Stimulated activated CD4-positive, alpha-beta T cell treated with anti-CD3 and anti-CD28 coated beads, Interleukin-4, amount 100 ng/mL, for 4 hours (primary cell): ENCODE results near the gene PHB1.

Source experiments
- DNase-seq, 2 experiments: peaks; one replicate each; pipeline ENCODE4 v3.0.0-alpha.2; 2020

The PHB1 gene

DNA sequence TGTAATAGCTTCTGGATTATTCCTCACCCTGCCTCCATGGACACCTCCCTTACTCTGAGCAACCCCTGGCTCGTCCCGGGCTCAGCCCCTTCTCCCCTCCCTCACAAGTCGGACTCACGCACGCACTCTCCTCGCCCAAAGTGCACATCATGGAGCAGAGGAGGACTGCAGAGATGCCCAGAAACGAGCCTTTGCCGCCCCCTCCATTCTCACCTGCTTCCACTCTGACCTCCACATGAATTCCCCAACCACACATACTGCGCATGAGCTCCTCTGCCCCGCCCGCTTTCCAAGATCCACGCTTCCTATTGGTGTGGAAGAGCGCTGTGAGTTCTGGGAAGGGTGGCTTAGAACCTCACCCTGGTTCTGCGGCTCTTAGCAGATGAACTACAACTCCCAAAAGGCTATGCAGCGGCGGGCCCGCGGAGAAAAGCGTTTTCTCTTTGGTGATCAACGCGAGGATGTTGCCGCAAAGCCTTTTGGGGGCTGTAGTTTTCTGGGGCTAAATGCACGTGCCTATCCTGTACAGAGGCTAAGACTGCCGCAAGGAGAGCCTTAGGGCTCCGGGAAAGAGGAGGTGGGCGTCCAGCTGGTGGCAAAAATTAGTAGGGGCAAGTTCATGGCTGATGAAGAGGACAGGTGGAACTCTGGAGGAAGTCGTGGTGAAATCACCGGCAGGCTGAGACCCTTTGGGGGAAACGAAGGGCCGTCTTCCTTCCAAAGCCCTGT lies at the start of gene PHB1:
Gene PHB1 (minus strand): TSS at position 261 of the 729 bp plus-strand sequence. CDS start 1,618 bp downstream, outside the sequence.
- DNase-seq, result peak; percentile 86 to 97

DNA sequence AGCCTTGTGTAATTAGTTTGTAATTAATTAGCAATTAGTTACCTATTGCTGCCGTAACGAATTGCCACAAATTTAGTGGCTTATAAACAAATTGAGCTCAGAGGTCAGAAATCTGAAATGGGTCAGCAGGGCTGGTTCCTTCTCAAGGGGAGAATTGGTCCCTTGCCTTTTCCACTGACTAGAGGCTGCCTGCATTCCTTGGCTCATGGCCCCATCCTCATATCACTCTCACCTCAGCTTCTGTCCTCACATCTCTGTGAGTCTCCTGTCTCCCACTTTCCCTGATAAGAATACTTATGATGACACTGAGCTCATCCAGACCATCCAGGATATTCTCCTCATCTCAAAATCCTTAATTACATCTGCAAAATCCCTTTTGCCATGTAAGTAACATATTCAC lies 49.4 kb upstream of the PHB1 start:
- no peak for DNase-seq

DNA sequence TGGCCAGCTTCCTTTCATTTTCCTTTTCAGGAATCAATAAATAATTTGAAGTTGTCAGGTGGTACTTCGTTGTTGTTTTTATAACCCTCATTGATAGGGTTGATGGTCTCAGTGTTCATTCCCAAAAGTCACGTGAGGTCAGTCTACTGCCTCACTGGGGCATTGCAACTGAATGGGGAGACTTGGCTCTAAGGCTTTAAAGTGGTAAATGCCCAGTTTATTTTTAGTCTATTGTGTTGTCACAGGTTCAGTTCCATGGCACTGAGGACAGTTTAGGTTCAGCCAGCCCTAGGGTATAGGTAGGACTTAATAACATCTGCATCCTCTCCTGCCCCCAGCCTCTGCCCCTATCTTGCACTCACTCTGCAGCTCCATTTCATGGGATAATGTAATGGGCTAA lies 46.9 kb upstream of the PHB1 start:
- no peak for DNase-seq

DNA sequence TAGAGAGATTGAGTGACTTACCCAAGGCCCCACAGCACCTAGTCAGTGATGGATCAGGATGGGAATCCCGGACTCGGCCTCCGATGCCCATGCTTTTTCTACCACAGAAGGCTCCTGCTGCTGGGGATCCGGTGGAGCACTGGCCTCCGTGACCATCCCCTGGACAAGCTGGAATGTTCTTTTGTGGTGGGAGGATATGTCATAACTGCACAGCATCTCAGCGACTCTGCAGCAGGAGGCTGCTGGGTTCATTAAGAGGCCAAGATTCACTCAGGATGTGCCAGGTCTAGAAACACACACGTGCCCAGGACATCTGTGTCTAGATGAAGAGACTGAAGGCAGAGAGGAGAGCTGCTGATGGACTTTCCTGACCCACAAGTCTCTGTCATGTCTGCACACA lies 45.7 kb upstream of the PHB1 start:
- DNase-seq, result no peak

GRCh38 chr17:49459401-49459984 lies 44.8 kb upstream of the PHB1 start:
- DNase-seq, result no peak

DNA sequence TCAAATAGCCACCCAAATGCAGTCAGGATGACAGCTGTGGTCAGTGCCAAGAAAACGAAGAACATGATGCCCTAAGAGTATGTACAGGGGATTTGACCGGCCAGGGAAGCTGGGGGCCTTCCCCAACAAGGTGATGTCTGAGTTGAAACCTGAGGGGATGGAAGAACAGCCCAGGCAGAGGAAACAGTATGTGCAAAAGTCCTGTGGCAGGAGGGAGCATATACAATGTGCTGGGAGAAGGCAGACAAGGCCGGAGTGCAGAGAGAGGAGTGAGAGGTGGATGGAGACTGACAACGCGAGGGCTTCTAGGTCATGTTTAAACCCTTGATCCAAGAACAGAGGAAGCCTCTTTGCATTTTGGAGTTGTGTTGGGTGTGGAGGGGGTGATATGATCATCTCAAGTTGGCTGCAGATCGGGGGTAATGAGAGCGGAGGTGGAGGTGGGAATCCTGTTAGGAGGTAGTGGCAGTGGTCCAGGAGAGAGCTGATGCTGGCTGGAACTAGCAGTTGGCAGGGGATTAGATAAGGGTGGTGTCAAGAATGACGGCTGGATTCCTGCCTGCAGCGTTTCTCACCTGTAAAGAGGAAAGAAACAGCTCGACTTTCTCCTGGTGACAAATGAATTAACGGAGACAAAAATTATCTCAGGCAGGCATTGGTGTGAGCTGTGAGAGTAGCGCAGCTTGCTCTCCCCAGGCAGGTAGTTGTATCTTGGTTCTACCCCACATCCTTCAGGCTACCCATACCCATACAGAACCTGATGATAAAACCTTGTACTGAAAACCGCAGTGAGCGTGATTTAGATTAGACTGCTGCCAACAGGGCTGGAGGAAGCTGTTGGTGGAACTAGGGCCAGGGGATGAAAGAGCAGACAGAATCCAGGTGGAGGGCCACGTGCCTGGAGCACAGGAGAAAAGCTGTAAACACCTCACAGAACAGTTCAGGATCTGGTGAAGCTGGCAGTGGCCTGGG lies 43.2 kb upstream of the PHB1 start:
- no peak for DNase-seq

DNA sequence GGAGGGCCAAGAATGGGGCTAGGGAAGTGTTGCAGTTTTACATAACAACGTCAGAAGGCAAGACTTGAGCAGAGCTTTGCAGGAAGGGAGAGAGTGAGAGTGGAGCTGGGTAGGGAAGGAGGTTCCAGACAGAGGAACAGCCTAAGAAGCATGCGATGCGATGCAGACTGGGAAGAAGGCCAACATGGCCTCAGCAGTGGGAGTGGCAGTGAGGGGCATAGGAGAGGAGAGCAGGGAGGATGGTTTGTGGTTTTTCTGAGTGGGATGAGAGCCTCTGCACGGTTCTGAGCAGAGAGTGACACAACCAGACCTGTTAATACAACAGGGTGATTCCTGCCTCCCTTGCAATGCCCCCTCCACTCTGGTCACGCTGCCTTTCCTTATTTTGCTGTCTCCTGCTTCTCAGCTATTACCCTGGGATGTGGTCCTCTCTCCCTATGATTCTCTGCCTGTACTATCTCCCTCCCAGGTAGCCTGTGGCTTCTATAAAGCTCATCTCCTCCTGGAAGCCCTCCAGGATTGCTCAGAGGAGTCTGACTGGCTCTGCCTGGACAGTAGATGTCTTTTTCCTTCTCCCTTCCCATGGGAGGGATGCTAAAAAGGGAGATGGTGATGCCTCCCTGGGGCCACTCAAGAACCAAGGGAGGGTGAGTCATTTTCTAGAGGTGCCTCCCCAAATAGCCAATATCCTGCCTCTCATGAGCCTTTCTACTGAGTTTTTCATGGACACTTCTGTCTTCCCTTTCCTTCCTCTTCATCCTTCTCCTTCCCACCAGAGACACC lies 41.7 kb upstream of the PHB1 start:
- no peak for DNase-seq

DNA sequence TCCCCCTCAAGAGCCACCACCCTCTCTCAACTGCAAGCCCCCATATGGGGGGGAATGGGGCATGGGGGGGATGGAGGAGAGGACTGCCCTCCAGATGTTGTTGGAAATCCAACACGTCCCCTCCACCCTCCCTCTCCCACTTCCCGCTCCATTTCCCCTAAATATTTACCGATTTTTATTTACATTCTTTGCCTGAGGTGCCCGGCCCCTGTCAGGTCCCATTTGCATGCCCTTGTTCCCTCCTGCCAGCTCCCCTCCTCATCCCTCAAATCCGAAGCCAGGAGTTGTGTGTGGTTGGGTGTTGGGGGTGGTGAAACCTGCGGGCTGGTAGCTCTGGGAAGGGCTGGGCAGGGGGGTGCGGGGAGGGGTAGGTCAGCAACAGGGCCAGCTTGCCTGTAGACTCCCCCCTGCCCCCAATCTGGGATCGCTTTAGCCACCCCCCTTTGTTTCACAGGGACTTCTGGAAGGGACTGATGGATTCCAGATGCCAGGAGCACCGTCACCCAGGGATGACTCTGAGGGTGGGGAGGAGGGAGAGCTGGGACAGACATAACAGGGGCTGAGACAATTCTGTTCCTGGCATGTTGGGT lies 40.7 kb upstream of the PHB1 start:
- DNase-seq, result no peak

- DNase-seq, result no peak
Observed at GRCh38 chr17:49454050-49454449, 39.4 kb upstream of the PHB1 start.

GRCh38 chr17:49452661-49453060 lies 38.0 kb upstream of the PHB1 start:
- no peak for DNase-seq

- no peak for DNase-seq
Observed at GRCh38 chr17:49452201-49452600, 37.5 kb upstream of the PHB1 start.

GRCh38 chr17:49450735-49451134 lies 36.1 kb upstream of the PHB1 start:
- no peak for DNase-seq

- no peak for DNase-seq
Observed at GRCh38 chr17:49450181-49450580, 35.5 kb upstream of the PHB1 start.

DNA sequence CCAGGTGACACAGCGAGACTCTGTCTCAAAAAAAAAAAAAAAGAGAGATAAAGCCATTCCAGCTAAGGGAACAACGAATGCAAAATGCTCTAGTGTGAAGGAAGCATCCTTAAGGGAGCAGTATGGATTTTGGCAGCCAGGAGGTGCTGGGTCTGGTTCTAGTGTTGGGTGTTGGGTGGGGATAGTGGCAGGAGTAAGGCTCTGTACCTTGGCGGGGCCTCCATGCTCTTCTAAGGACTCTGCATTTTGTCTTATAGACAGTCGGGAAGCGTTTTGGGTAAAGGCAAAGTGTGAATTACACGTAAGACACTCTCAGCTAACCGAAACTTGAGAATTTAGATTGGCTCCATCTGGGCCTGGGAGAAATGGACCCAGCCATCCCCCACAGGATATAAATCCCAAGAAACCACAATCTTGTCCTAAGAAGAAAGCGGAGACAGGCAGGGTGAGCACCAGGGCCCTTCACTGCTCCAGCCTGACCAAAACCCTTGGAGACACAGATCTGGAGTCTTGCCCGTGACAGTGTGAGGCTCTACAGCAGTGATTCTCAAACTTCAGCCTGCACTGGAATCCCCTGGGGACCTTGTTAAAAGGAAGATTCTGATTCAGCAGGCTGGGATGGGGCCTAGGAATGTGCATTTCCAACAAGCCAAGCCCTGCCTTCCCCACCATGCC lies 33.1 kb upstream of the PHB1 start:
- no peak for DNase-seq

- DNase-seq, result no peak
Observed at GRCh38 chr17:49445591-49445990, 30.9 kb upstream of the PHB1 start.

GRCh38 chr17:49444384-49444783 lies 29.7 kb upstream of the PHB1 start:
- no peak for DNase-seq

DNA sequence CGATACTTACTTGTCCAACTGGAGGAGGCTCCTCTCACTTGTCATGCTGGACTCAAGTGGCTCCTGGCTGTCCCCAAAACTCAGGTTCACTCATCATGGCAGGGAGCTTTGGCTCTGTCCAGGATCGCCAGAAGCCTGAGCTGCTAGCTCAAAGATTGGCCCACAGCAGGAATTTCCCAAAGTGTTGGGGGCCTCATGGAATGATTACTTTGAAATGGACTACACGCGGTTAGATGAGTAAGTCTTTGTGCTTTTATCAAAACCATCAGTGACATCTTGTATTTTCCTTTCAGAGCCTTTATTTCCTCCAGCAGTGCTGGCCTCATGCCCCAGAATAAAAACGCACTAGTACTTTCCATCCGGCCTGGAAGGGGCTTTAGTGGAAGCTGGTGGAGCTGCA lies 29.2 kb upstream of the PHB1 start:
- DNase-seq, result no peak

- no peak for DNase-seq
Observed at GRCh38 chr17:49442041-49442440, 27.4 kb upstream of the PHB1 start.

- DNase-seq, result no peak
Observed at GRCh38 chr17:49441578-49441977, 26.9 kb upstream of the PHB1 start.

DNA sequence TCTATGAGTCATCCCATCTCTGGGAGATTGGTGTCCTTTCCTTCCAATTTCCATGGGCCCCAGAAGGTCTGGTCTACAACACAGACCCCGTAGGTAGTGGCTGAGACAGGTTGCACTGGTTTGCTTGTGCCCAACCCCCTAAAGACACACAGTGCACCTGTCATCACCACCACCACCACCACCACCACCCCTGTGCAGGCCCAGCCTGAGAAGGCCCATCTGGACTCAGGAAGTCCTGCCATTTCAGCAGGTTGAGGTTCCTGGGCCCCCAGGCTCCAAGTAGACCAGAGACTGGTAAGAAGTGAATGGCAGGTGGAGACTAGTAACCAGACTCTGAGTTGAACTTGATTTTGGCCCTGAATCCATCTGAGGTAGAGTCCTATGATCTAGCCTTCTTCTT lies 25.9 kb upstream of the PHB1 start:
- DNase-seq, result no peak

GRCh38 chr17:49439673-49440571 lies 25.2 kb upstream of the PHB1 start:
- DNase-seq, result no peak
